ENCODE data around the gene IGLL1.
"Not testable (repeated sequence)": the region's sequence is repeated elsewhere in the genome, so short reads cannot be mapped to it uniquely, and the experiment has no call there.

The IGLL1 gene

GRCh38 chr22:23591201-23591791 is 11.2 kb upstream of the IGLL1 start:
- no peak for DNase-seq (ENCODE audit: low read depth, low spot score)

- DNase-seq (ENCODE audit: low read depth, low spot score), result no peak
Measured at GRCh38 chr22:23583836-23584235, 3.7 kb upstream of the IGLL1 start.

DNA sequence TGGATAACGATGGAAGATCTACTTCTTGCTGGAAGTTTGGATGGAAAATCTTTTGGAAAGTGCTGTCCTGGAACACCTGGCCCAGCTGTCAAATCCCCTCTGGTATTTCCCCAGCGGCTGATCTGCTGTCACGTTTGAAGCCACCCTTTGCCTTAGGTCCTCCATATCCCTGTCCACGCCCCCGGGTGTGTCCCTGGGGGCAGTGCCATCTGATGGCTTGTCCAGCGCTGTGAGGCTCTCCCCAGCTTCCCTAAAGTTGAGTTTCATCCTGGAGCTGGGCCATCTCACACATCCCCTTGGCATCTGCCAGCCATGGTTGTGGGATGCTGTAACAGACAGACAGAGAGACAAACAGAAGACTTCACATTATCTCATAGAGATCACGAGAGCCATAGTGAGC is 3.1 kb upstream of the IGLL1 start:
- no peak for DNase-seq (ENCODE audit: low read depth, low spot score)

DNA sequence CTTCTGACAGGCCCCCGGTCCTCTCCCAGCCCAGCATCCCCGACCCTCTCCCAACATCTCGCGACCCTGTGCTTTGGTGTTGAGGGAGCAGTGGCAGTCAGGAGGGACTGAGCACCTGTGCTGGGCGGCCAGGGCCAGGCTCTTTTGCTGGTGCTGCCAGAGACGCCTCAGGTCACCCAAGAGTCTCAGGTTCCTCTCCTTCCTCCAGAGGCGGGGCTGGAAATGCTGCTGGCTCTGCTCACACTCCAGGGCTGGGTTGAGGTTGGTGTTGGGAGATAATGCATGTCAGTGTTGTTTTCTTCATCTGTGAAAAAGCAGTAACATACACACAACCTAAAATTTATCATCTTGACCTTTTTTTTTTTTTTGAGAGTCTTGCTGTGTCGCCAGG is 1.2 kb upstream of the IGLL1 start:
- DNase-seq (ENCODE audit: low read depth, low spot score), result no peak

DNA sequence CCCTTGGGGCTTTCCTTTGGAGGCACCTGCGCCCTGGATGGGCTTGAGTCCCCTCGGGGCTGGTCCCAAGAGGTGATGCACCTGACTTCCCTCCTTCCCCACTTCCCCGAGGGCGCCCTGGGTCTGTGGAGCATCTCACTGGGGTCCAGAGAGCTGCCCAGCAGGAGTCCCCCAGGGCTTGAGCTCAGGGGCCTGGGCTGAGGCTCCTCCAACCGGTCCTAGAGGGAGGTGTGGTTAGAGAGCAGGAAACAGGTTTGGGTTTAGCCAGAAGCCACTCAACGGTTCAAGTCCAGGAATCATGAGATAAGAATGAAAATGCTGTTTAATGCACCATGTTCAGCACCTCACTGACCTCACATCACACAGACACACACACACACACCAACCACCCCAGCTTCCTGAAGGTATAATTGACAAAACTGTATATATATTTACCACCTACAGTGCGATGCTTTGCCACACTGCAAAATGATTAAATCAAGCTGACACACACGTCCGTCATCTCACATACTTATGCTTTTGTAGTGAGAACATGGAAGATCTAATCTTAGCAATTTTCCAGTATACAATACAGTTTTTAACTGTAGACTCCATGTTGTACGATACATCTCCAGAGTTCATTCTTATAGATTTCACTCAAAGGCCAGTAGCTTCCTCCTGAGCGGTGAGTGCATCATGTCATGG is 628 bp upstream of the IGLL1 start:
- DNase-seq (ENCODE audit: low read depth, low spot score), result no peak

GRCh38 chr22:23579280-23579679 is 810 bp downstream of the IGLL1 start:
- DNase-seq (ENCODE audit: low read depth, low spot score), result no peak

DNA sequence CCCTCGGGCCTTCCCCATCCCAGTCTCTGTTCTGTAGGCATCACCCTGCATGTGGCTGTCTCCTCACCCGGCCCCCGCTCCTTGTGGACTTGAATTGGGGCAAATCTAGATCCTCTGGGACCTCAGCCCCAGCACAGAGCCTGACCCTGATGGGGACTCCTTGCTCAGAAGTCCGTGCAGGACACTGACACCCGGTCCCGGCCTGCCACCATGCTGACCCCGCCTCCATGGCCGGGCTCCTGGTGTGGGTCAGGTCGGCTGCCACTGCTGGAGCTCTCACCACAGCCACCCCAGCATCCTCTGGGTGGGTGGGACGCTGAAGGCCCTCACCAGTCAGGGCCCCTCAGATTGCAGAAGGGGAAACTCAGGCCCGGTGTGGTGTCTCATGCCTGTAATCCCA is 1.8 kb downstream of the IGLL1 start:
- DNase-seq (ENCODE audit: low read depth, low spot score), result no peak

DNA sequence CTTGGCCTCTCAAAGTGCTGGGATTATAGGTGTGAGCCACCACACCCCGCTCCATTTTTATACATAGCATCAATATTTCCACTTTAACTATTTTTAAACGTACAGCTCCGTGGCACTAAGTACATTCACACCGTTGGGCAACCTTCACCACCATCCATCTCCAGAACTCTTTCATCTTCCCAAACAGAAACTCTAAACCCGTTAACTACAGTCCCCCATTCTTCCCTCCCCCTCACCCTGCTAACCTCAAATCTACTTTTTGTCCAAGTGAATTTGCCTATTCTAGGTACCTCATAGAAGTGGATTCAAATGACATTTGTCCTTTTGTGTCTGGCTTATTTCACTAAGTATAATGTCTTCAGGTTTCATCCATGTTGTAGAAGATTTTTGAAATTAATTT is 3.4 kb downstream of the IGLL1 start:
- DNase-seq (ENCODE audit: low read depth, low spot score), result no peak

DNA sequence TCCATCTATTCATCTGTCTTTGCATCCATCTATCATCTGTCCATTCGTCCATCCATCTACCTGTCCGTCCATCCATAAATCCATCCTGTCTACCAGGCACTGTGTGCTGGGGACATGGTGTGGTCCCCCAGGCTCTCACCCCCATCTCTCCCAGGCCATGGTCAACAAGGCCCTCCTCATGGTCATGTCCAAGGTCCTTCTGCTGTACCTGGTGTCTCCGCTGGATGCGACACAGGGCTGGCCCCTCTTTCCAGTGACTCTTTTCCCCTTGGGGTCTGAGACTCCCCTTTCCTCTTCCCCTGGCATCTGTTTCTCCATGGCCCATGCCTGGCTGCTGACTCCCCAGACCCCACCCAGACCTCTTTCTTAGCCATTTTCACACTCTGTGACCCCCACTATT is 4.5 kb downstream of the IGLL1 start:
- DNase-seq (ENCODE audit: low read depth, low spot score), result no peak

DNA sequence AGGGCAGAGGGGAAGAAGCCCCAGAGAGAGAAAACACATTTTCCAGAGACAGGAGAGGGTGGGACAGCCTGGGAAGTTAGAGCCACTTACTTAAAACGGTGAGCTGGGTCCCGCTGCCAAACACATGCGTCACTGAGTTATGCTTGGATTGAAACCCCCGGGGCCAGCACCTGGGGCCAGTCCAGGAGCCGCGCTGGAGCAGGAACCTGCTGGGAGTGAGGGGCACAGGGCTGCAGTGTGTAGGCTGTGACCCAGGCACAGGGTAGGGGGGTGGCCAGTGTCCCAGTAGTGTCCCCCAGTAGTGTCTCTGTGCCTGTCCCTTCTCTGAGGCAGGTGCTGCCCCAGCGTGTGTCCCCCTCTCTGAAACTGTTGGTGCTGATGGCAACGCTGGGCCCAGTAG is 5.2 kb downstream of the IGLL1 start:
- DNase-seq (ENCODE audit: low read depth, low spot score), result no peak

- DNase-seq (ENCODE audit: low read depth, low spot score), result no peak
Measured at GRCh38 chr22:23574371-23574811, 5.7 kb downstream of the IGLL1 start.

DNA sequence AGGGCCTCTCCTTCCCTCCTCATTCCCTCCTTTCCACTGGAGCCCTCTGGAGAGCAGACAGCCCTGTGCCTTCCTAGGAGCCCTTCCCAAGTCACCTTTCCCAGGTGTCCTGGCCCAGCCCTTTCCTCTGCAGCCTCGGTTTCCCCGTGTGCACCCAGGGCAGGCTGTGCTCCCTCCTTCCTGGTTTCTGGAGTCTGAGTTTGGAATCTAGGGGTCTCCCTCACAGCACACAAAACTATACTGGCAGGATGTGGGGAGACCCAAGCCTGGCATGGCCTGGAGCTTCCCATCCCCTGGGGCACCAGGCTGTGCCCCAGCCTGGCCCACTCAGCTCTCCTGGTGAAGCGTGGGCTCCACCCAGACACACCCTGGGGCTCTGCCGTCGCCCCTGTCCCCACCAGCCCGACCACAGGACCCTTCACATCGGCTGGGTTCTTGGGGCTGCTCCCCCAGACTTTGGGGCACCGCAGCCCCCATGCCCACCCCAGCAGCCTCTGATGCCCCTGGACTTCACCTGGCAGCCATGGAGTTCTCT is 6.3 kb downstream of the IGLL1 start:
- DNase-seq (ENCODE audit: low read depth, low spot score), result not testable (repeated sequence)

DNA sequence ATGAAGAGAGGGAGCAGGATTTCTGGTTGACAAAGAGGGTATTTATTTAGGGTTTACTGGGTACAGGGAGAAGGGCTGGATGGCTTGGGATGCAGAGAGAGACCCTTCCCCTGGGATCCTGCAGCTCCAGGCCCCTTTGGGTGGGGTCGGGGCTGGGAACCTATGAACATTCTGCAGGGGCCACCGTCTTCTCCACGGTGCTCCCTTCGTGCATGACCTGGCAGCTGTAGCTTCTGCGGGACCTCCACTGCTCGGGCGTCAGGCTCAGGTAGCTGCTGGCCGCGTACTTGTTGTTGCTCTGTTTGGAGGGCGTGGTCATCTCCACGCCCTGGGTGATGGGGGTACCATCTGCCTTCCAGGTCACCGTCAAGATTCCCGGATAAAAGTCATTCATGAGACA is 7.0 kb downstream of the IGLL1 start:
- DNase-seq (ENCODE audit: low read depth, low spot score), result not testable (repeated sequence)

DNA sequence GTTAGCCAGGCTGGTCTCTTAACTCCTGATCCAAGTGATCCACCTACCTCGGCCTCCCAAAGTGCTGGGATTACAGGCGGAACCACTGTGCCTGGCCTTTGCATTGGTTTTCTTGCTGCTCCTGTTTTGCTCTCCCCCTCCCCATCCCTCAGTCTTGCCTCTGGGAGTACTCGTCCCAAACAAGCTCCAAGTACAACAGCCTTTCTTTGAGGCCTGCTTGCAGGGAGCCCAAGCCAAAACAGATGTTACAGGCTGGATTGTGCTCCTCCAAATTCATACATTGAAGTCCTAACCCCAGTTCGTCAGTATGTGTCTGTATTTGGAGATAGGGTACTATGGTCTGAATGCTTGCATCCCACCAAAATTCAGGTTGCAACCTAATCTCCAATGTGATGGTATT is 8.6 kb downstream of the IGLL1 start:
- DNase-seq (ENCODE audit: low read depth, low spot score), result no peak

GRCh38 chr22:23570681-23571080 is 9.4 kb downstream of the IGLL1 start:
- DNase-seq (ENCODE audit: low read depth, low spot score), result no peak

GRCh38 chr22:23569716-23570115 is 10.4 kb downstream of the IGLL1 start:
- no peak for DNase-seq (ENCODE audit: low read depth, low spot score)

- no peak for DNase-seq (ENCODE audit: low read depth, low spot score)
Measured at GRCh38 chr22:23569291-23569690, 10.8 kb downstream of the IGLL1 start.

- DNase-seq (ENCODE audit: low read depth, low spot score), result no peak
Measured at GRCh38 chr22:23566705-23567475, 13.2 kb downstream of the IGLL1 start.

- DNase-seq (ENCODE audit: low read depth, low spot score), result no peak
Measured at GRCh38 chr22:23565915-23566704, 14.0 kb downstream of the IGLL1 start.

DNA sequence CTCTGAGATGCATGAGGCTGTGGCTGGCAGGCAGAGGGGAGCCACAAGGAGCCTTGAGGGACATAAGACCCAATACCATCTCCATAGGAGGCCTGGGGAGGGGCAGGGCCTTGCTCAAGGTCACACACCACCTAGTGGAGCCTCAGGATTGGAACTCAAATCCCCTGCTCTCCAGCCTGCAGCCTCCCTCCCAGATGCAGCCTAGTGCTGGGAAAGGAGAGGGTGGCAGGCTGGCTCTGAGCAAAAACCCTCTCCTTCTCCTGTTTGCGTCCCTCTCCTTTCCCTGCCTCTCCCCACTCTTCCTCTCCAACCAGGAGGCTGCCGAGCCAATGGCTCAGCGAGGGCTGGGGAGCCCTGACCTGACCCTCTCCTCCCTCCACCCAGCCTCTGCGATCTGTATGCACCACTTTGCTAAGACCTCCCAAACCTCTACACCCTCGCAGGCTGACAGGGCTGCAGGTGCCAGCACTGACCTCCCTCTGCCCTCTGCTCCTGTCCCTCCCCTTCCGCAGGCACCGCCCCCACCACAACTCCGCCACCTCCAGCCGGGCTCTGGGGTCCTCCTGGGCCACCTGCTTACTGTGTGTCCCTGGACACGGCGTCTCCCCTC is 14.7 kb downstream of the IGLL1 start:
- DNase-seq (ENCODE audit: low read depth, low spot score), result no peak

GRCh38 chr22:23564276-23564675 is 15.8 kb downstream of the IGLL1 start:
- DNase-seq (ENCODE audit: low read depth, low spot score), result no peak
